ENCODE measurements around the gene OR9G1.

OR9G1 gene

DNA sequence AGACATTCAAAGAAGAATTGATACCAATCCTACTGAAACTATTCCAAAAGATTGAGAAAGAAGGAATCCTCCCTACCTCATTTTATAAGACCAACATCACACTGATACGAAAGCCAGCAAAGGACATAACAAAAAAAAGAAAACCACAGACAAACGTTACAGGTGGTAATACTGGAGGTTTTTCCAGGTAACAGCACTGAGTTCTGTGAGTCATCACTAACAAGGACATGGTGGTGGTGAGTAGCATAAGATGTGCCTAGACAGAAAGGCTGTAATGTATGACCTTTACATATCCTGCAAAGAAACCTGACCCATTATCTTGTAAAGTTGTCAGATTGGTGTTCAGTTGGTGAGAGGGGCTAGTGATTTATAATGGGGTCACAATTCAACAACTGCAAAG is 15.3 kb downstream of the OR9G1 start:
- Histone ChIP-seq H3K36me3 (ENCODE audit: control insufficient read depth, insufficient read depth, low read length) (no peaks in the 10 kb centered on the region), H3K27me3 (ENCODE audit: control insufficient read depth, insufficient read depth, low read length) (no peaks in the 10 kb centered on the region), H3K27ac (ENCODE audit: low read depth, low read length) (no peak overlapping the region), H3K4me3 (ENCODE audit: low read depth, low read length) (no peak overlapping the region), H3K9ac (ENCODE audit: low read length) (no peak overlapping the region), H3K9me3 (ENCODE audit: control insufficient read depth, insufficient read depth, low read depth, low read length) (peaks cover 5% of the 10 kb centered on the region; the same call in 1 of the 2 replicates), H3K4me1 (ENCODE audit: control insufficient read depth, insufficient read depth, low read length) (no peaks in the 10 kb centered on the region)

DNA sequence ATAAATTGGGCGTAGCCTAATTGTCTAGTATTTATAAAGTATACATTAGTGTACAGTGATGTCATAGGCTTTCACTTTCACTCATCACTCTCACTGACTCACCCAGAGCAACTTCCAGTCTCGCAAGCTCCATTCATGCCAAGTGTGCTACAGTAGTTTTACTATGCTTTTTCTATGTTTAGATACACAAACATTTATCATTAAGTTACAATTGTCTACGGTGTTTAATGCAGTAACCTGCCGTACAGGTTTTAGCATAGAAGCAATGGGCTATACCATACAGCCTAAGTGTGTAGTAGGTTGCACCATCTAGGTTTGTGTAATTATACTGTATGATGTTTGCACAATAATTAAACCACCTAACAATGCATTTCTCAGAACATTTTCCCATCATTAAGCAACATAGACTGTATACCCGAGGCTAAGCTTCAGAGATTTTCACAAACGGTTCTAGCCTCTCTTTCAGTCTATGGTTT is 17.5 kb downstream of the OR9G1 start:
- no peak overlapping the region for H3K4me3 ChIP-seq (ENCODE audit: low read depth, low read length)
- H3K9me3 ChIP-seq (ENCODE audit: control insufficient read depth, insufficient read depth, low read depth, low read length) = peaks cover 5% of the 10 kb centered on the region; the same call in 1 of the 2 replicates
- no peak overlapping the region for H3K9ac ChIP-seq (ENCODE audit: low read length)
- no peak overlapping the region for H3K27ac ChIP-seq (ENCODE audit: low read depth, low read length)
- no peaks in the 10 kb centered on the region for H3K36me3 ChIP-seq (ENCODE audit: control insufficient read depth, insufficient read depth, low read length)
- no peaks in the 10 kb centered on the region for H3K27me3 ChIP-seq (ENCODE audit: control insufficient read depth, insufficient read depth, low read length)
- H3K4me1 ChIP-seq (ENCODE audit: control insufficient read depth, insufficient read depth, low read length) = no peaks in the 10 kb centered on the region

DNA sequence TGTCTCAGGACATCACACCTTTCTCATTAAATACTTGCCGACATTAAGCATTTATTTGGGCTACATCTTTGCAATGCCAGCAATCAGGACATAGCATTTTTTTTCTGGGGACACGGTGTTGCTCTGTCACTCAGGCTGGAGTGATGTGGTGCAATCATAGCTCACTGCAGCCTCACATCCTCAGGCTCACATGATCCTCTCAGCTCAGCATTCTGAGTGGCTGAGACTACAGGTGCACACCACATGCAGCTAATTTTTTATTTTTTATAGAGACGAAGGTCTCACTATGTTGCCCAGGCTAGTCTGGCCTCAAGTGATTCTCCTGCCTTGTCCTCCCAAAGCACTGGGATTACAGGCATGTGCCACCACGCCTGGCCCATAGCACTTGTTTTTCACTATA is 21.6 kb downstream of the OR9G1 start:
- Histone ChIP-seq H3K9ac (ENCODE audit: low read length) (no peak overlapping the region), H3K36me3 (ENCODE audit: control insufficient read depth, insufficient read depth, low read length) (no peaks in the 10 kb centered on the region), H3K27ac (ENCODE audit: low read depth, low read length) (no peak overlapping the region), H3K4me1 (ENCODE audit: control insufficient read depth, insufficient read depth, low read length) (no peaks in the 10 kb centered on the region), H3K9me3 (ENCODE audit: control insufficient read depth, insufficient read depth, low read depth, low read length) (no peaks in the 10 kb centered on the region), H3K27me3 (ENCODE audit: control insufficient read depth, insufficient read depth, low read length) (no peaks in the 10 kb centered on the region), H3K4me3 (ENCODE audit: low read depth, low read length) (no peak overlapping the region)

DNA sequence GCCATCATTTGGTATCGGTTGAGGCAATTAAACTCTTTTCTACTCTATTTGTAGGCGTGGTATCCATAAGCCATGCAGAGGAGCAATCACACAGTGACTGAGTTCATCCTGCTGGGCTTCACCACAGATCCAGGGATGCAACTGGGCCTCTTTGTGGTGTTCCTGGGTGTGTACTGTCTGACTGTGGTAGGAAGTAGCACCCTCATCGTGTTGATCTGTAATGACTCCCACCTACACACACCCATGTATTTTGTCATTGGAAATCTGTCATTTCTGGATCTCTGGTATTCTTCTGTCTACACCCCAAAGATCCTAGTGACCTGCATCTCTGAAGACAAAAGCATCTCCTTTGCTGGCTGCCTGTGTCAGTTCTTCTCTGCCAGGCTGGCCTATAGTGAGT is 41.2 kb downstream of the OR9G1 start:
- Histone ChIP-seq H3K36me3 (ENCODE audit: control insufficient read depth, insufficient read depth, low read length) (no peaks in the 10 kb centered on the region), H3K4me1 (ENCODE audit: control insufficient read depth, insufficient read depth, low read length) (no peaks in the 10 kb centered on the region), H3K27ac (ENCODE audit: low read depth, low read length) (no peak overlapping the region), H3K4me3 (ENCODE audit: low read depth, low read length) (no peak overlapping the region), H3K9ac (ENCODE audit: low read length) (no peak overlapping the region), H3K9me3 (ENCODE audit: control insufficient read depth, insufficient read depth, low read depth, low read length) (no peaks in the 10 kb centered on the region), H3K27me3 (ENCODE audit: control insufficient read depth, insufficient read depth, low read length) (no peaks in the 10 kb centered on the region)

DNA sequence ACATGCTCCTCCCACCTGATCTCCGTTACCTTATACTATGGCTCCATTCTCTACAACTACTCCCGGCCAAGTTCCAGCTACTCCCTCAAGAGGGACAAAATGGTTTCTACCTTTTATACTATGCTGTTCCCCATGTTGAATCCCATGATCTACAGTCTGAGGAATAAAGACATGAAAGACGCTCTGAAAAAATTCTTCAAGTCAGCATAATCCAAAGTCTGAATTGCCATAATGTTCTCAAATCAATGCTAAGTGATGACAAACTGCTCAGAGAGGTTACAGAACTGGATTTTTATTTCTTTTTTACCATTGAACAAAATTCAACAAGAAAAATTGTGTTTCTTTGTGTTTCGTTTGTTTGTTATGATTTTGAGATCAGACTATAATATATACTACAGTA is 42.0 kb downstream of the OR9G1 start:
- Histone ChIP-seq H3K9ac (ENCODE audit: low read length) (no peak overlapping the region), H3K27me3 (ENCODE audit: control insufficient read depth, insufficient read depth, low read length) (no peaks in the 10 kb centered on the region), H3K4me1 (ENCODE audit: control insufficient read depth, insufficient read depth, low read length) (no peaks in the 10 kb centered on the region), H3K27ac (ENCODE audit: low read depth, low read length) (no peak overlapping the region), H3K9me3 (ENCODE audit: control insufficient read depth, insufficient read depth, low read depth, low read length) (no peaks in the 10 kb centered on the region), H3K4me3 (ENCODE audit: low read depth, low read length) (no peak overlapping the region), H3K36me3 (ENCODE audit: control insufficient read depth, insufficient read depth, low read length) (no peaks in the 10 kb centered on the region)

DNA sequence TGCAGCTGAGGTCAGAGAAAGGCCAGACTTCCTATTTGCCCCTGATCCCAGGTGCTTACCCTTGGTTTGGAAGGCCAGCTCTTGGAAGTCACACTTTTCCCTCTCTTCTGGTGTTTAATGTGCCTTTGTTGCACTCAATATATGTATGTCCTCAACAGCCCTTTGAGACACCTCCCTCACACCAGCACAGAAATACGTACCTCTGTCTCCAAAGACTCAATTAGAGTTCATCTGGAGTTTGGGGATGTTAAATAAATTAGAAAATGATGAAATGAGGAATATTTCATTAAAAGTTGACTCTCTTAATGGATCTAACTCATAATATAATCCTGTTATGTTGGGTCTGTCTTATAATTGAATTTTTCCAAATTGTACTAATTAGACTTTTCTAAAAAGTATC is 49.7 kb downstream of the OR9G1 start, which contains the start of gene OR9G4:
TSS of gene OR9G4 (minus strand) at position 101 of the 400 bp plus-strand sequence. CDS start 4,931 bp downstream, outside the sequence.
- no peaks in the 10 kb centered on the region for H3K36me3 ChIP-seq (ENCODE audit: control insufficient read depth, insufficient read depth, low read length)
- H3K9ac ChIP-seq (ENCODE audit: low read length) = no peak within 1 kb of the TSS
- 0 out of 2 replicates have a peak, but pooled peaks cover 3% of the 10 kb centered on the region for H3K9me3 ChIP-seq (ENCODE audit: control insufficient read depth, insufficient read depth, low read depth, low read length)
- H3K27ac ChIP-seq (ENCODE audit: low read depth, low read length) = no peak within 1 kb of the TSS
- no peak within 1 kb of the TSS for H3K4me3 ChIP-seq (ENCODE audit: low read depth, low read length)
- no peaks in the 10 kb centered on the region for H3K4me1 ChIP-seq (ENCODE audit: control insufficient read depth, insufficient read depth, low read length)
- H3K27me3 ChIP-seq (ENCODE audit: control insufficient read depth, insufficient read depth, low read length) = no peaks in the 10 kb centered on the region

DNA sequence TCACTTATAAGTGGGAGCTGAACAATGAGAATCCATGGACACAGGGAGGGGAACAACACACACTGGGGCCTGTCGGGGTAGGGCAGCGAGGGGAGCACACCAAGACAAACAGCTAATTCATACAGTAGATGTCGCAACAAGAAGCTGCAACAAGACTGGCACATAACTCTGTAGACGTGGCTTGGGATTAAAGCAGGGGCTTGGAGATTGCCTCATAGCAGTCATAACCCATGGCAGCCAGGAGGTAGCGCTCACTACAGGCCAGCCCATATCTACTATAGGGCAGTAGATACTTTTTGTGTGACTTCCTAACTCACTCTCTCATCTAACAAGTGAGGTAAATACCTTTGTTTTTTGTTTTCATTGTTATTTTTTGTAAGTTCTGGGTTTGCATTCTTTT is 51.3 kb downstream of the OR9G1 start:
- H3K4me3 ChIP-seq (ENCODE audit: low read depth, low read length) = no peak overlapping the region
- H3K4me1 ChIP-seq (ENCODE audit: control insufficient read depth, insufficient read depth, low read length) = no peaks in the 10 kb centered on the region; the same call in 1 of the 2 replicates

DNA sequence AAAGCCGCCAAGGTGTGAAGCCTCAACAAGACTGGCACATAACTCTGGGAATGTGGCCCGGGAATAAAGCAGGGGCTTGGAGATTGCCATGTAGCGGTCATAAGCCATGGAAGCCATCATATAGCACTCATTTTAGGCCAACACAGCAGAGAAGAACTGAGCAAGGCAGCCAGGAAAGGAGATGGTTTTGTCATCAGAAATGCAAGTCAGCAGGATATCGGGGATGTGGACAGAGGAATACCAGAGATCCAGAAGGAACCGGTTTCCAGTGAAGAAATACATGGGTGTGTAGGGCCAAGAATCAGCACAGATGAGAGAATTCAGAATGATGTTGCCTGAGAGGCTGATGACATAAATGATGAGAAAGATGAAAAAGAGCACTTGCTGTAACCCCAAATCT is 52.6 kb downstream of the OR9G1 start:
- Histone ChIP-seq H3K4me1 (ENCODE audit: control insufficient read depth, insufficient read depth, low read length) (no peaks in the 10 kb centered on the region; the same call in 1 of the 2 replicates), H3K27me3 (ENCODE audit: control insufficient read depth, insufficient read depth, low read length) (no peaks in the 10 kb centered on the region), H3K4me3 (ENCODE audit: low read depth, low read length) (no peak overlapping the region), H3K36me3 (ENCODE audit: control insufficient read depth, insufficient read depth, low read length) (no peaks in the 10 kb centered on the region), H3K9ac (ENCODE audit: low read length) (no peak overlapping the region), H3K9me3 (ENCODE audit: control insufficient read depth, insufficient read depth, low read depth, low read length) (0 out of 2 replicates have a peak, but pooled peaks cover 3% of the 10 kb centered on the region), H3K27ac (ENCODE audit: low read depth, low read length) (no peak overlapping the region)

More for the DNA sequence above, 51.3 kb downstream of the OR9G1 start:
- H3K27ac ChIP-seq (ENCODE audit: low read depth, low read length) = no peak overlapping the region
- no peaks in the 10 kb centered on the region for H3K27me3 ChIP-seq (ENCODE audit: control insufficient read depth, insufficient read depth, low read length)
- H3K9ac ChIP-seq (ENCODE audit: low read length) = no peak overlapping the region
- H3K9me3 ChIP-seq (ENCODE audit: control insufficient read depth, insufficient read depth, low read depth, low read length) = 0 out of 2 replicates have a peak, but pooled peaks cover 3% of the 10 kb centered on the region
- H3K36me3 ChIP-seq (ENCODE audit: control insufficient read depth, insufficient read depth, low read length) = no peaks in the 10 kb centered on the region
